ENCODE results near the gene PTBP2.

Gene PTBP2
- 4.1 to 22.2 (median 9.7) reads per million in 18 experiments for total RNA-seq

GRCh38 chr1:96721416-96722160 is at the start of gene PTBP2:
TSS of gene PTBP2 (plus strand) at chr1:96721784. CDS start at chr1:96721865, 81 bp downstream.
- DNase-seq: peak; percentile 79 to 84

GRCh38 chr1:96674915-96675314 is 46.7 kb upstream of the PTBP2 start:
- no peak for DNase-seq

- no peak for DNase-seq
These were observed 39.5 kb upstream of the PTBP2 start for GRCh38 chr1:96682056-96682455.

- peak in 1 of 2 donors; percentile 36 for DNase-seq
These were observed 37.7 kb upstream of the PTBP2 start for GRCh38 chr1:96683931-96684330.

GRCh38 chr1:96684744-96685143 is 36.8 kb upstream of the PTBP2 start:
- DNase-seq: no peak

GRCh38 chr1:96688767-96689166 is 32.8 kb upstream of the PTBP2 start:
- DNase-seq: no peak

GRCh38 chr1:96695954-96696353 is 25.6 kb upstream of the PTBP2 start:
- DNase-seq: no peak

- no peak for DNase-seq
These were observed 23.1 kb upstream of the PTBP2 start for GRCh38 chr1:96698342-96698983.

- DNase-seq: no peak
These were observed 18.4 kb upstream of the PTBP2 start for GRCh38 chr1:96703186-96703585.

- DNase-seq: no peak
These were observed 14.6 kb upstream of the PTBP2 start for GRCh38 chr1:96707023-96707422.

GRCh38 chr1:96708482-96708881 is 13.1 kb upstream of the PTBP2 start:
- no peak for DNase-seq

GRCh38 chr1:96710708-96711477 is 10.7 kb upstream of the PTBP2 start:
- no peak for DNase-seq

- no peak for DNase-seq
These were observed 7.9 kb upstream of the PTBP2 start for GRCh38 chr1:96713649-96714048.

- DNase-seq: no peak
These were observed 6.7 kb upstream of the PTBP2 start for GRCh38 chr1:96714881-96715280.

GRCh38 chr1:96715482-96715881 is 6.1 kb upstream of the PTBP2 start:
- DNase-seq: no peak

- no peak for DNase-seq
These were observed 550 bp upstream of the PTBP2 start for GRCh38 chr1:96721053-96721415.

- peak; percentile 5 to 8 for DNase-seq
These were observed 758 bp downstream of the PTBP2 start for GRCh38 chr1:96722161-96722922.

- no peak for DNase-seq
These were observed 1.4 kb downstream of the PTBP2 start for GRCh38 chr1:96722958-96723357.

- DNase-seq: no peak
These were observed 1.8 kb downstream of the PTBP2 start for GRCh38 chr1:96723377-96723776.

GRCh38 chr1:96723936-96724335 is 2.4 kb downstream of the PTBP2 start:
- DNase-seq: no peak

GRCh38 chr1:96727860-96728259 is 6.3 kb downstream of the PTBP2 start:
- no peak for DNase-seq

GRCh38 chr1:96730574-96731298 is 9.2 kb downstream of the PTBP2 start:
- DNase-seq: no peak
